IMR-90 (cell line): ENCODE results near the gene PAIP1.

Source experiments
- MAFK ChIP-seq: IDR thresholded peaks from 2 replicates; pipeline ENCODE4 v1.6.1; 2012; ENCODE audit warnings: low read depth, low read length, improper control_type of control experiment
- RAD21 ChIP-seq: IDR thresholded peaks from 2 replicates; pipeline ENCODE4 v1.6.1; 2012; ENCODE audit warnings: low read length, improper control_type of control experiment
- RFX5 ChIP-seq: IDR thresholded peaks from 2 replicates; pipeline ENCODE4 v1.8.0; 2012; ENCODE audit warnings: low read depth, mild to moderate bottlenecking, low read length, moderate library complexity
- SMC3 ChIP-seq: fragments of 150-350 bp; IDR thresholded peaks from 2 replicates; pipeline ENCODE4 v1.6.1; 2016; ENCODE audit warnings: low read depth, mild to moderate bottlenecking, antibody characterized with exemption, low read length, moderate library complexity
- TF ChIP-seq, protein P1 (sequence below): conservative IDR thresholded peaks from 2 replicates; pipeline ENCODE4 v1.5.1; 2012; ENCODE audit warnings: mild to moderate bottlenecking, low read depth, low read length, improper control_type of control experiment

DNA sequence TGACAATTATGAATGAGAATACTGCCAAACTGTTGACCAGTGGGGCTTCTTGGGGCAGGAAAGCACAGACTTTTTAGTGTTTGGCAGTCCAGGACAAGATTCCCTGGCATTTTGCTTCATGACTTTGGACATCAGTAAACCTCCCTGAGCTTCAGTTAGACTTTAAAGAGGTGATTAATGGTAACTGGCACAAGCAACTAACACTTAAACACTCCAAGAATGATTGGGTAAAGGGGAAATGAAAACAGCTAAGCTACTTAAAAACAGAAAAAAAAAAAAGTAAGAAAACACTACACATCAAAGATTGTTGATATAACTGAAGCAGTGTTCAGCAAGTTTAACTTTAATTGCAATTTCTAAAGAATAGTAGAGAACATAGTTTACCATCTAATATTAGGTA, 13.4 kb downstream of the PAIP1 start:
- no peak for TF ChIP-seq RAD21
- TF ChIP-seq SMC3: no peak
- TF ChIP-seq, protein P1, sequence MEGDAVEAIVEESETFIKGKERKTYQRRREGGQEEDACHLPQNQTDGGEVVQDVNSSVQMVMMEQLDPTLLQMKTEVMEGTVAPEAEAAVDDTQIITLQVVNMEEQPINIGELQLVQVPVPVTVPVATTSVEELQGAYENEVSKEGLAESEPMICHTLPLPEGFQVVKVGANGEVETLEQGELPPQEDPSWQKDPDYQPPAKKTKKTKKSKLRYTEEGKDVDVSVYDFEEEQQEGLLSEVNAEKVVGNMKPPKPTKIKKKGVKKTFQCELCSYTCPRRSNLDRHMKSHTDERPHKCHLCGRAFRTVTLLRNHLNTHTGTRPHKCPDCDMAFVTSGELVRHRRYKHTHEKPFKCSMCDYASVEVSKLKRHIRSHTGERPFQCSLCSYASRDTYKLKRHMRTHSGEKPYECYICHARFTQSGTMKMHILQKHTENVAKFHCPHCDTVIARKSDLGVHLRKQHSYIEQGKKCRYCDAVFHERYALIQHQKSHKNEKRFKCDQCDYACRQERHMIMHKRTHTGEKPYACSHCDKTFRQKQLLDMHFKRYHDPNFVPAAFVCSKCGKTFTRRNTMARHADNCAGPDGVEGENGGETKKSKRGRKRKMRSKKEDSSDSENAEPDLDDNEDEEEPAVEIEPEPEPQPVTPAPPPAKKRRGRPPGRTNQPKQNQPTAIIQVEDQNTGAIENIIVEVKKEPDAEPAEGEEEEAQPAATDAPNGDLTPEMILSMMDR: no peak
- no peak for TF ChIP-seq MAFK
- TF ChIP-seq RFX5: no peak
